ENCODE results near the gene VEPH1.

DNA sequence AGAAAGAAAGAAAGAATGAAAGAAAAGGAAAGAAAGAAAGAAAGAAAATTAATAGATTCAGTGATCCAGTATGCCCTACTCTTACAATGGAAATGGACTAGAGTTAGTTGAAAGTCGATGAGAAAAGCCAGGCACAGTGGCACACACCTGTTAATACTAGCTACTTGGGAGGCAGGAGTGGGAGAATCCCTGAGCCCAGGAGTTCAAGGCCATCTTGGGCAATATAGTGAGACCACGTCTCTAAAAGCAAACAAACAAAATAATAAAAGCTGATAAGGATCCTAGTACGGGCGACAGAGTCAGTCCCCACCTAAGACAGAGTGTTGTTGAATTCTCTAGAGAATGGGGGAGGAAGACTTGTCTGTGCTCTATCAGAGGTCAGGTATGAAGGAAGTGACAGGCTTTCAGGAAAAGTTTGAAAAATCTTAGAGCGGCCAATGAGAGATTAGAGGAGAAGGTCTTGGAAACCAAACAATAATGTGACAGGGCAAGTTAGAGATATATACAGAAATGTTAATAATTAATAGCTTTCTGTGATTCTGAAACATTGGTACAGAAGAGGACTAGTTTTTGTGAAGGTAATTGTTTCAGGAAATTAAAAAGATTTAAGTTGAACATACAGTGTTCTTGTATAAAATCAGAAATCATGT, 184.5 kb downstream of the VEPH1 start:
- TF ChIP-seq EZH2 (IDR thresholded peaks at IDR 0.05; ENCODE audit: insufficient read depth, poor library complexity, severe bottlenecking): no peak
- no peak for TF ChIP-seq EZH2phosphoT487 (IDR thresholded peaks at IDR 0.05; ENCODE audit: insufficient read depth, low read depth)

Measured in GM23248 (cell line).